GM12892 (cell line): ENCODE data around the gene ESAM.

Experiments used
- POLR2A ChIP-seq: IDR thresholded peaks from 2 replicates; pipeline ENCODE4 v1.6.1; 2011; ENCODE audit warnings: low read depth, low read length, control low read depth
- POLR2AphosphoS5 ChIP-seq: IDR thresholded peaks from 2 replicates; pipeline ENCODE4 v1.6.1; 2011; ENCODE audit warnings: low read depth, low read length, control low read depth
- TAF1 ChIP-seq: IDR thresholded peaks from 2 replicates; pipeline ENCODE4 v1.6.1; 2011; ENCODE audit warnings: low read depth, mild to moderate bottlenecking, control low read depth, low read length, borderline replicate concordance

- TF ChIP-seq TAF1: no peak
- no peak for TF ChIP-seq POLR2A
- no peak for TF ChIP-seq POLR2AphosphoS5
These were observed 45.7 kb upstream of the ESAM start for GRCh38 chr11:124807660-124808270.
